NCI-H2029 (cell line): ENCODE data around the gene CDK5RAP1.
A peak's percentile ranks its signal among the peaks of the same experiment; 100 is the strongest.

Experiments used
- DNase-seq: peaks from one replicate; lab custom pipeline; 2025; lab: John Stamatoyannopoulos, UW

CDK5RAP1 gene

DNA sequence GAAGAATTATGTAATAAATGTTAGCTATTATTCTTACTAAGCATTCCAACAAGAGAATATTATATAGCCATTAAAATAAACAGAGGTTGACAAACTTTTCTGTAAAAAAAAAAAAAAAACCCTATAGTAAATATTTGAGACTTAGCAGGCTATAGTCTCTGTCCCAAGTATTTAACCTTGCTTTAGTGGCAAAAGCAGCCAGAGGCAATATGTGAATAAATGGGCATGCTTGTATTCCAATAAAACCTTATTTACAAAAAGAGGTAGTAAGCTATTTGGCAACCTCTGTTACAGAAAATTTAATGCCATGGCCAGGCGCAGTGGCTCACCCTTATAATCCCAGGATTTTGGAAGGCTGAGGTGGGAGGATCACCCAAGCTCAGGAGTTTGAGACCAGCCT, 14.6 kb downstream of the CDK5RAP1 start:
- DNase-seq: no peak

DNA sequence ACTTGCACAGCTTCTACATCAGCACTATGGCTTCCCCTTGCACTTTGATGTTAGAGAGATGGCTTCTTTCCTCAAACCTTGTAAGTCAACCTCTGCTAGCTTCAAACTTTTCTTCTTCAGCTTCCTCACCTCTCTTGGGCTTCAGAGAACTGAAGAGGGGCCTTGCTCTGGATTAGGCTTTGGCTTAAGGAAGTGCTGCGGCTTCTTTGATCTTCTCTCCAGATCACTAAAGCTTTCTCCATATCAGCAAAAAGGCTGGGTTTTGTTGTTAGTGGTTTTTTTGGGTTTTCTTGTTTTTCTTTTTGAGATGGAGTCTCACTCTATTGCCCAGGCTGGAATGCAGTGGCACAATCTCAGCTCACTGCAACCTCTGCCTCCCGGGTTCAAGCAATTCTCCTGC, 24.0 kb downstream of the CDK5RAP1 start:
- DNase-seq: no peak

DNA sequence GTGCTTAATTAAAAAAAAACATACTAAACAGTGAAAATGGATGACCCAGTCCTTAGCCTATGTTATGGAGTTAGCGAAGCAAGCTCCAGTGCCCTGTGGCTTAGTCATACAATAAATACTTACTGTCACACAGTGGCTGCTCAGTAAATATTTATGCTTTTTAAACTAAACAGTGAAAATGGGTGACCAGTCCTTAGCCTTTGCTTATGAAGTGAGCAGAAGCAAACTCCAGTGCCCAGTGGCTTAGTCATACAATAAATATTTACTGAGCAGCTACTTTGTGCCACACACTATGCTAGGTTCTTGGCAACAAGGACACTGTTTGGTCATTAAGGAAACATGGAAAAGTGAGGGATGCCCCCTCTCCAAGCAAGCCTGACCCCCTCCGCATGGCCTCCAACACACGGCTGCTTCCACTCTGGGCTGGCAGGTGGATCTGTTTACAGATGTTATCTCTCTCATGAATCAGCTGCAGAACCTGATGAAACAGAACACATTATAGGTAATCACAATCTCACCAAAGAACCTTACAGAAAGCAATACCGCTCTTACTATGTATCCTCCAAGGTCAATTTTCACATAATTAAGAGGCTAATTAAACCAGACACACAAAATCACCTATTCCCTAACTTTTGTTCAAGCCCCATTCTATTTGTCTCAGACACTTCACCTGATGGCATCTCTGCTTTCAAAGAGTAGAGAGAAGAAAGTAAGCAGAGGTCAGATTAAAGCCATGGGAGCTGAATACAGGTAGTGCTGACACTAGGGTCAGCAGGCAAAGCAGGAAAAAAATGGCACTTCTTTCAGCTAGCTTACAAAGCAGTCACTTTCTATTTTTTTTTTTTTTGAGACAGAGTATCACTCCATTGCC, 27.3 kb downstream of the CDK5RAP1 start:
- DNase-seq: peak; percentile 99

DNA sequence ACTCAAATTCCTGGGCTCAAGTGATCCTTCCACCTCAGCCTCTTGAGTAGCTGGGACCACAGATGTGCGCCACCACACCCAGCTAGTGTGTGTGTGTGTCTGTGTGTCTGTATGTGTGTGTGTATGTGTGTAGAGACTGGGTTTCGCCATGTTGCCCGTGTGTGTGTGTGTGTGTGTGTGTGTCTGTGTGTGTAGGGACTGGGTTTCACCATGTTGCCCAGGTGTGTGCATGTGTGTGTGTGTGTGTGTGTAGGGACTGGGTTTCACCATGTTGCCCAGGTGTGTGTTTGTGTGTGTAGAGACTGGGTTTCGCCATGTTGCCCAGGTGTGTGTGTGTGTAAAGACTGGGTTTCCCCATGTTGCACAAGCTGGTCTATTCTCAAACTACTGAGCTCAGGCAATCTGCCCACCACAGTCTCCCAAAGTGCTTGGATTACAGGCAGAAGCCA, 28.3 kb downstream of the CDK5RAP1 start:
- DNase-seq: peak; percentile 65

DNA sequence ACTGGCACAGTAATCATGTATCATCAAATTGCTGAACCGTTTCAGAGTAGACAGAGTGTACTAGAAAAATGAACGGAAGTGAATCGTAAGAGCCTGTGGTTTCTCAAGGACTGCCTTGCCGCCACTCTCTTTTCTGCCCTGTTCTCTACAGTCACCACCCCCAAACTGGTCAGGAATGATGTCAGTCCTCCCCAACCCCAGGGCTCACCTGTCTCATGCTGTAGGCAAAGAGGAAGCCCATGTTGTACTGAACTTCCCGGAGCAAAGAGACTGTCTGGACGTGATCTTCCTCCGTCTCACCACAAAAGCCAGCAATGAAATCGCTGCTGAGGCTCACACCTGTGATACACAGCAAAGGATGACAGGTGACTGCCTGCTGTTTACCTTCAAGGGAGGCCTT, 31.0 kb downstream of the CDK5RAP1 start:
- peak; percentile 87 for DNase-seq

DNA sequence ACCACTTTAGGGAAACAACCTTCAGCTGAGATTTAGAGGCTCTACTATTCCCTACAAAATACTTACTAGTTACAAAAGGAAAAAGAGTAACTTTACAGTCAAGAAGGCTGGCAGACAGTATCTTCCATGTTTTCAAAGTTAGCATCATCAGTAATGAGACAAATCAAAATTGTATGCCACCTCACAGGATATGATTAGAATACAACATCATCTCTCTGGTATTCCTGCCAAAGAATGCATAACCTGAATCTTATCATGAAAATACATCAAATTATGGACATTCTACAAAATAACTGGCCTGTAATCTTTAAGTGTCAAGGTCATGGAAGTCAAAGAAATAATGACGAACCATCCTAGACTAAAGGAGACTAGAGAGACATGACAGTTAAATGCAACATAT, 38.4 kb downstream of the CDK5RAP1 start:
- DNase-seq: no peak

DNA sequence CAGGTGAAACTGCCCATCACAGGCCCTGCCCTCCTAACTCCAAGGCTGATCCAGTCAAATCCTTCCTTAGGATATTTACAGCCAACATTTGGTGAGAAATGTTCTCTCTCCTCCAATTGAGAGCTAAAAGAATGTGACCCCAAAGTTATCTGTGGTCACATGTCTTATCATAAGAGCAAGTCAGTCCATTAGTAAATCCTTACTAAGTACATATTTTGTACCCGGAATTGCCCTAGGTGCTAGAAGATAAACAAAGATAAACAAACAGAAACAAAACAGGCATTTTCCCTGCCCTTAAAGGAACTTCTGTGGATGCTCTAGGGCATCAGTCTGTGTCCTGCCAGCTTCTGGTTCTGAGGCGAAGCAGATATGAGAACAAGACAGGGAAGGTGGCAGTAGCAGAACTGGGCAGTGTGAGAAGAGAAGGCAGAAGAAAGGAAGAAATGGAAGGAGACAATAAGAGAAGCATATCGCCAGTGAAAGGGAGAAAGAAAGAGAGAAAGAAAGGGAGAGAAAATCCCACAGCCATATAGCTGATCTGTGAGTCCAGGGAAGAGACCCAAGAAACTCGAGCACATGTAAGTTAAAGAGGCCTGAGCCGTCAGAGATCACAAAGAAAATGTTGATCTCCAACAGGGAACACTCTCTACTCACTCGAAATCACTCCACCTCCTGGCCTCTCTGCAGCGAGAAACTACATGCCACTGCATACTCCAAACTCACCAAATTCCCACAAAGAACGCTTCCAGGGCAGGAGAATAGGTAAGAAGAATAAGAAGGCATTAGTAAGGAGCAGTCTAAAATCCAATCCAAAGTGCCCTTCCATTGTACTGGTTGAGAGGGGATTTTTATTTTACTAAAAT, 41.7 kb downstream of the CDK5RAP1 start:
- DNase-seq: no peak

- no peak for DNase-seq
Observed at GRCh38 chr20:33353013-33353402, 48.3 kb downstream of the CDK5RAP1 start.

- DNase-seq: no peak
Observed at GRCh38 chr20:33352258-33353012, 48.9 kb downstream of the CDK5RAP1 start.

GRCh38 chr20:33351696-33352095, 49.6 kb downstream of the CDK5RAP1 start:
- DNase-seq: no peak

- no peak for DNase-seq
Observed at GRCh38 chr20:33349493-33349892, 51.8 kb downstream of the CDK5RAP1 start.

- DNase-seq: no peak
Observed at GRCh38 chr20:33348136-33348937, 53.0 kb downstream of the CDK5RAP1 start.

GRCh38 chr20:33345342-33345741, 56.0 kb downstream of the CDK5RAP1 start:
- DNase-seq: no peak

GRCh38 chr20:33343521-33343920, 57.8 kb downstream of the CDK5RAP1 start:
- no peak for DNase-seq

GRCh38 chr20:33339515-33340058, 61.7 kb downstream of the CDK5RAP1 start:
- DNase-seq: no peak

- DNase-seq: no peak
Observed at GRCh38 chr20:33338467-33339258, 62.7 kb downstream of the CDK5RAP1 start.

DNA sequence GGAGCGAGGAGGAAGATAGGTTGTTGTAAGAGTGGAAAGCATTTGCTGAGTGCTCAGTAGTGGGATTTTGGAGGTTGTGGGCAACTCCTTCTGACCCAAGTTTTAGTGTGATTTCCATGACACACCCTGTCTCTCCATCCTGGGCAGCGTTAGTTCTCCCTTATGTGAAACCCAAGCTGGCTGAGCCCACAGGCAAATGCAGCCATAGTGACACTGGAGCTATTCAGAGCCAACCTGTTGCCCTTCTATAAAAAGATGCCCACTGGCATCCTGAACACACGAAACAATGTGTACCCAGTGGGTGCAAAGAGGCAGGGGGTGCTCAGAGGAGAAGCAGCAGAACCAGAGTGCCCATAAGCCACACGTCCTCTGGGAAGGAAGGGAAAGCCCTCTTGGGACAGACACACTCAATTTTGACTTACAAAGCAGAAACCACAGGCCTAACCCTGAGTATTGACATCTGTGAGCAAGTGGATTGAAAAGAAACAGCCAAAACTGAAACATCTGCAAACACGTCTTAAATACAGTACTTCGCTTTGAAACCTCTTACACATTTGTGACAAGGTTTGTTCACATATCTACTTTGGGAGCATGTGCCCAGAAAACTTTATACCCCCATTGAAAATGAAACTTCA, 63.7 kb downstream of the CDK5RAP1 start:
- no peak for DNase-seq

- no peak for DNase-seq
Observed at GRCh38 chr20:33337119-33337518, 64.2 kb downstream of the CDK5RAP1 start.

- DNase-seq: no peak
Observed at GRCh38 chr20:33336375-33336774, 64.9 kb downstream of the CDK5RAP1 start.

DNA sequence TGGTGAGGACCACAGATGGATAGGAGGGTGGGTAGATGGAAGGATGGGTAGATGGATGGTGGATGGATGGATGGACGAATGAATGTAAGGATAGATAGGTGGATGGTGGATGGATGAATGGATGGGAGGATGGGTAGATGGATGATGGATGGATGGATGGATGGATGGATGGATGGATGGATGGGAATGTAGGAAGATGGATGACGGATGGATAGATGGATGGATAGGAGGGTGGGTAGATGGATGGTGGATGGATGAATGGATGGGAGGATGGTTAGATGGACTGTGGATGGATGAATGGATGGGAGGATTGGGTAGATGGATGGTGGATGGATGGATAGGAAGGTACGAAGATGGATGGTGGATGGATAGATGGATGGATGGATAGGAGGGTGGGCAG, 67.2 kb downstream of the CDK5RAP1 start:
- no peak for DNase-seq
